Measurements from ENCODE around the gene FAM200A.
"Not testable (repeated sequence)": the region's sequence is repeated elsewhere in the genome, so short reads cannot be mapped to it uniquely, and the experiment has no call there.

- TF ChIP-seq CTCF (IDR thresholded peaks at IDR 0.05; ENCODE audit: low read depth, low read length, missing input control); GABPA (IDR thresholded peaks at IDR 0.05 in 1 of 2, conservative IDR thresholded peaks at IDR 0.05 in 1 of 2); HNF4G (IDR thresholded peaks at IDR 0.05); TAF1 (conservative IDR thresholded peaks at IDR 0.05); SP1 (IDR thresholded peaks at IDR 0.05); JUND (IDR thresholded peaks at IDR 0.05); REST (IDR thresholded peaks at IDR 0.05); RAD21 (IDR thresholded peaks at IDR 0.05); YY1 (IDR thresholded peaks at IDR 0.05): not testable (repeated sequence)
- TF ChIP-seq, protein P1, sequence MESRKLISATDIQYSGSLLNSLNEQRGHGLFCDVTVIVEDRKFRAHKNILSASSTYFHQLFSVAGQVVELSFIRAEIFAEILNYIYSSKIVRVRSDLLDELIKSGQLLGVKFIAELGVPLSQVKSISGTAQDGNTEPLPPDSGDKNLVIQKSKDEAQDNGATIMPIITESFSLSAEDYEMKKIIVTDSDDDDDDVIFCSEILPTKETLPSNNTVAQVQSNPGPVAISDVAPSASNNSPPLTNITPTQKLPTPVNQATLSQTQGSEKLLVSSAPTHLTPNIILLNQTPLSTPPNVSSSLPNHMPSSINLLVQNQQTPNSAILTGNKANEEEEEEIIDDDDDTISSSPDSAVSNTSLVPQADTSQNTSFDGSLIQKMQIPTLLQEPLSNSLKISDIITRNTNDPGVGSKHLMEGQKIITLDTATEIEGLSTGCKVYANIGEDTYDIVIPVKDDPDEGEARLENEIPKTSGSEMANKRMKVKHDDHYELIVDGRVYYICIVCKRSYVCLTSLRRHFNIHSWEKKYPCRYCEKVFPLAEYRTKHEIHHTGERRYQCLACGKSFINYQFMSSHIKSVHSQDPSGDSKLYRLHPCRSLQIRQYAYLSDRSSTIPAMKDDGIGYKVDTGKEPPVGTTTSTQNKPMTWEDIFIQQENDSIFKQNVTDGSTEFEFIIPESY (IDR thresholded peaks at IDR 0.05): not testable (repeated sequence)
- TF ChIP-seq, protein P2, sequence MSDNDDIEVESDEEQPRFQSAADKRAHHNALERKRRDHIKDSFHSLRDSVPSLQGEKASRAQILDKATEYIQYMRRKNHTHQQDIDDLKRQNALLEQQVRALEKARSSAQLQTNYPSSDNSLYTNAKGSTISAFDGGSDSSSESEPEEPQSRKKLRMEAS (IDR thresholded peaks at IDR 0.05): not testable (repeated sequence)
Observed at GRCh38 chr7:99580778-99581332, 28.9 kb upstream of the FAM200A start.

Measured in liver (tissue), 3 donors.